Upper lobe of right lung (tissue), 1 donor: ENCODE measurements around the gene B4GALT2. TPM values are rescaled to one million over a fixed set of nuclear protein-coding genes. Genes with fewer than 3 reads are reported as not detected.

Source experiments
- ATAC-seq: fragments of 200-7000 bp; cut with Tn5 transposase; one replicate; pipeline ENCODE4 v1.9.1; 2020; ENCODE audit warnings: mild to moderate bottlenecking, moderate library complexity
- DNase-seq: peaks from one replicate; pipeline ENCODE4 v3.0.0-alpha.2; 2020
- H3K27ac ChIP-seq: fragments of 200-600 bp; one replicate; pipeline ENCODE4 v1.8.0; 2022
- H3K27me3 ChIP-seq: fragments of 200-600 bp; one replicate; pipeline ENCODE4 v1.8.0; 2022; ENCODE audit warnings: mild to moderate bottlenecking
- H3K36me3 ChIP-seq: fragments of 200-600 bp; one replicate; pipeline ENCODE4 v1.8.0; 2022
- H3K4me1 ChIP-seq: fragments of 200-600 bp; one replicate; pipeline ENCODE4 v1.8.0; 2022
- H3K4me3 ChIP-seq: fragments of 200-600 bp; one replicate; pipeline ENCODE4 v1.8.0; 2022; ENCODE audit warnings: mild to moderate bottlenecking
- H3K9me3 ChIP-seq: fragments of 200-600 bp; one replicate; pipeline ENCODE4 v1.8.0; 2022
- CTCF ChIP-seq: fragments of 200-600 bp; IDR thresholded peaks from one replicate; pipeline ENCODE4 v1.8.0; 2022; ENCODE audit warnings: antibody characterized with exemption
- intact Hi-C: fragments of 100-400 bp; cut with DNase I; formaldehyde crosslinking; loops from one replicate; pipeline ENCODE4 v1.11.0; 2022
- total RNA-seq: library from RNA; stranded (reverse); fragmentation: NEBNext Ultra II Directional; extraction: Animal tissue kit (Norgen Biotek cat#: 25700); gene quantifications from one replicate; pipeline ENCODE4 v1.2.1, GENCODE V29; 2021
- donor health status: DM: no; HTN: yes; CAD: no; lungs with severe emphysema.

B4GALT2 gene
- total RNA-seq, 1 donor from 2014 or later: 23.8 TPM

- intact Hi-C loops: no loop called here
- no peak for ATAC-seq
- no peak for TF ChIP-seq CTCF
- Histone ChIP-seq H3K27me3 (no peaks in the 10 kb centered on the region), H3K27ac (no peak overlapping the region), H3K4me3 (no peak overlapping the region), H3K36me3 (peaks cover 2% of the 10 kb centered on the region), H3K4me1 (peaks cover 15% of the 10 kb centered on the region), H3K9me3 (no peaks in the 10 kb centered on the region)
- DNase-seq: no peak
These were observed 27.7 kb upstream of the B4GALT2 start for GRCh38 chr1:43951021-43951985.

GRCh38 chr1:43952731-43953346 lies 26.2 kb upstream of the B4GALT2 start:
- DNase-seq: no peak

GRCh38 chr1:43953361-43953760 lies 25.6 kb upstream of the B4GALT2 start:
- no peaks in the 10 kb centered on the region for H3K27me3 ChIP-seq
- H3K4me1 ChIP-seq: peaks cover 4% of the 10 kb centered on the region
- intact Hi-C loops: no loop called here
- no peak for ATAC-seq
- no peak overlapping the region for H3K27ac ChIP-seq
- DNase-seq: no peak
- peaks cover 21% of the 10 kb centered on the region for H3K36me3 ChIP-seq
- TF ChIP-seq CTCF: no peak
- H3K9me3 ChIP-seq: no peaks in the 10 kb centered on the region
- no peak overlapping the region for H3K4me3 ChIP-seq

More at GRCh38 chr1:43952731-43953346, 26.2 kb upstream of the B4GALT2 start:
- H3K4me3 ChIP-seq: no peak overlapping the region
- intact Hi-C loops: no loop called here
- H3K4me1 ChIP-seq: peaks cover 9% of the 10 kb centered on the region
- H3K9me3 ChIP-seq: no peaks in the 10 kb centered on the region
- H3K27me3 ChIP-seq: no peaks in the 10 kb centered on the region
- TF ChIP-seq CTCF: no peak
- no peak for ATAC-seq
- no peak overlapping the region for H3K27ac ChIP-seq
- H3K36me3 ChIP-seq: peaks cover 16% of the 10 kb centered on the region

- intact Hi-C loops: no loop called here
- DNase-seq: no peak
- H3K9me3 ChIP-seq: no peaks in the 10 kb centered on the region
- H3K4me1 ChIP-seq: no peaks in the 10 kb centered on the region
- ATAC-seq: no peak
- peaks cover 28% of the 10 kb centered on the region for H3K36me3 ChIP-seq
- no peak overlapping the region for H3K4me3 ChIP-seq
- no peak for TF ChIP-seq CTCF
- no peak overlapping the region for H3K27ac ChIP-seq
- no peaks in the 10 kb centered on the region for H3K27me3 ChIP-seq
These were observed 25.0 kb upstream of the B4GALT2 start for GRCh38 chr1:43954036-43954435.

- Histone ChIP-seq H3K9me3 (no peaks in the 10 kb centered on the region), H3K27me3 (no peaks in the 10 kb centered on the region), H3K4me1 (no peaks in the 10 kb centered on the region), H3K27ac (no peak overlapping the region), H3K4me3 (no peak overlapping the region), H3K36me3 (peaks cover 43% of the 10 kb centered on the region)
- intact Hi-C loops: no loop called here
- no peak for TF ChIP-seq CTCF
- ATAC-seq (no peak), DNase-seq (no peak)
These were observed 22.8 kb upstream of the B4GALT2 start for GRCh38 chr1:43956234-43956633.
